Mucosa of gallbladder (tissue), 1 donor: Measurements from ENCODE around the gene SLC4A11. TPM values are rescaled to one million over a fixed set of nuclear protein-coding genes. Genes with fewer than 3 reads are reported as not detected.

Experiments used
- total RNA-seq: library from RNA; stranded (reverse); gene quantifications from one replicate; pipeline ENCODE4 v1.2.1, GENCODE V29; 2021
- donor health status: DM: no; HTN: no; CAD: no.

The SLC4A11 gene
- total RNA-seq, 1 donor from 2014 or later, result 4.8 TPM

Other genes starting within 250 kb of the SLC4A11 start
- 0.75 TPM for gene GNRH2, start 195.6 kb downstream of the SLC4A11 start, total RNA-seq
- 46.6 TPM for gene MRPS26, start 193.1 kb downstream of the SLC4A11 start, total RNA-seq
- gene OXT, start 167.6 kb downstream of the SLC4A11 start, total RNA-seq, result 0.46 TPM
- not detected for gene AVP, start 154.5 kb downstream of the SLC4A11 start, total RNA-seq
- gene FASTKD5, start 79.3 kb downstream of the SLC4A11 start, total RNA-seq, result 17.1 TPM
- 6.0 TPM for gene UBOX5, start 79.3 kb downstream of the SLC4A11 start, total RNA-seq
- 54.1 TPM for gene LZTS3, start 65.6 kb downstream of the SLC4A11 start, total RNA-seq
- gene DDRGK1, start 34.5 kb downstream of the SLC4A11 start, total RNA-seq, result 139 TPM
- gene ITPA, start 29.7 kb downstream of the SLC4A11 start, total RNA-seq, result 44.4 TPM
- 25.4 TPM for gene DNAAF9, start 168.5 kb upstream of the SLC4A11 start, total RNA-seq
- 39.6 TPM for gene ATRN, start 231.8 kb upstream of the SLC4A11 start, total RNA-seq